H9 (cell line): ENCODE results near the gene KCTD19. TPM values are rescaled to one million over a fixed set of nuclear protein-coding genes. Genes with fewer than 3 reads are reported as not detected.

Experiments
- DNase-seq: peaks from one replicate; pipeline ENCODE4 v3.0.0-alpha.2; 2017
- H2AFZ ChIP-seq: one replicate; pipeline ENCODE4 v1.6.1; 2013; ENCODE audit warnings: mild to moderate bottlenecking, low read length, control low read depth, moderate library complexity
- H2AK5ac ChIP-seq: 2 replicates; pipeline ENCODE4 v1.6.1; 2013; ENCODE audit warnings: low read length, control low read depth, mixed read lengths; ENCODE audit not compliant: insufficient read length
- H2BK120ac ChIP-seq: one replicate; pipeline ENCODE4 v1.6.1; 2013; ENCODE audit warnings: low read depth, mild to moderate bottlenecking, low read length, control low read depth, inconsistent platforms; ENCODE audit not compliant: poor library complexity, severe bottlenecking
- H2BK12ac ChIP-seq: 2 replicates; pipeline ENCODE4 v1.6.1; 2013; ENCODE audit warnings: low read length, control low read depth, mixed read lengths, low read depth; ENCODE audit not compliant: insufficient read length
- H2BK15ac ChIP-seq: 2 replicates; pipeline ENCODE4 v1.6.1; 2013; ENCODE audit warnings: low read depth, low read length, control low read depth
- H2BK20ac ChIP-seq: one replicate; pipeline ENCODE4 v1.6.1; 2013; ENCODE audit warnings: low read depth, mild to moderate bottlenecking, low read length, control low read depth, inconsistent platforms; ENCODE audit not compliant: poor library complexity, severe bottlenecking
- H2BK5ac ChIP-seq: 2 replicates; pipeline ENCODE4 v1.6.1; 2013; ENCODE audit warnings: low read length, control low read depth, mixed read lengths; ENCODE audit not compliant: insufficient read length
- H3K14ac ChIP-seq: 2 replicates; pipeline ENCODE4 v1.6.1; 2013; ENCODE audit warnings: low read length, control low read depth; ENCODE audit not compliant: insufficient read depth
- H3K18ac ChIP-seq: 2 replicates; pipeline ENCODE4 v1.6.1; 2013; ENCODE audit warnings: low read depth, mild to moderate bottlenecking, mixed read lengths, low read length, control low read depth; ENCODE audit not compliant: insufficient read length
- H3K23ac ChIP-seq: 2 replicates; pipeline ENCODE4 v1.6.1; 2013; ENCODE audit warnings: low read length, control low read depth, mixed read lengths, low read depth; ENCODE audit not compliant: insufficient read length
- H3K23me2 ChIP-seq: 2 replicates; pipeline ENCODE4 v1.6.1; 2013; ENCODE audit warnings: low read depth, mild to moderate bottlenecking, mixed read lengths, low read length, control low read depth; ENCODE audit not compliant: insufficient read length, poor library complexity, severe bottlenecking
- H3K27ac ChIP-seq: 2 replicates; pipeline ENCODE4 v1.5.1; 2013; ENCODE audit warnings: low read length, control low read depth, mixed read lengths, low read depth; ENCODE audit not compliant: insufficient read length
- H3K27me3 ChIP-seq: 2 replicates; pipeline ENCODE4 v1.6.1; 2013; ENCODE audit warnings: low read length, control low read depth, inconsistent platforms; ENCODE audit not compliant: insufficient read depth
- H3K4ac ChIP-seq: 2 replicates; pipeline ENCODE4 v1.6.1; 2013; ENCODE audit warnings: low read depth, mild to moderate bottlenecking, control low read depth, inconsistent platforms, low read length, moderate library complexity
- H3K4me1 ChIP-seq: 2 replicates; pipeline ENCODE4 v1.6.1; 2013; ENCODE audit warnings: low read length, control low read depth, inconsistent platforms; ENCODE audit not compliant: insufficient read depth
- H3K4me2 ChIP-seq: 2 replicates; pipeline ENCODE4 v1.6.1; 2013; ENCODE audit warnings: low read length, control low read depth, mixed read lengths; ENCODE audit not compliant: insufficient read length, insufficient read depth
- H3K56ac ChIP-seq: 2 replicates; pipeline ENCODE4 v1.6.1; 2013; ENCODE audit warnings: low read depth, mild to moderate bottlenecking, mixed read lengths, low read length, control low read depth; ENCODE audit not compliant: insufficient read length
- H3K79me1 ChIP-seq: 2 replicates; pipeline ENCODE4 v1.6.1; 2013; ENCODE audit warnings: low read depth, mild to moderate bottlenecking, moderate library complexity, low read length, control low read depth, inconsistent platforms; ENCODE audit not compliant: insufficient read depth, poor library complexity, severe bottlenecking
- H3K79me2 ChIP-seq: 2 replicates; pipeline ENCODE4 v1.6.1; 2013; ENCODE audit warnings: low read length, control low read depth, inconsistent platforms; ENCODE audit not compliant: insufficient read depth
- H3K9ac ChIP-seq: 2 replicates; pipeline ENCODE4 v1.6.1; 2013; ENCODE audit warnings: low read length, control low read depth, mixed read lengths; ENCODE audit not compliant: insufficient read length; ENCODE audit errors: extremely low read depth
- H3K9me3 ChIP-seq: one replicate; pipeline ENCODE4 v1.6.1; 2013; ENCODE audit warnings: low read depth, low read length, inconsistent platforms; ENCODE audit not compliant: control insufficient read depth
- H3T11ph ChIP-seq: one replicate; pipeline ENCODE4 v1.6.1; 2013; ENCODE audit warnings: mild to moderate bottlenecking, low read length, control low read depth, inconsistent platforms
- H4K20me1 ChIP-seq: one replicate; pipeline ENCODE4 v1.6.1; 2013; ENCODE audit not compliant: control insufficient read depth, insufficient read length, insufficient read depth
- H4K5ac ChIP-seq: 2 replicates; pipeline ENCODE4 v1.6.1; 2013; ENCODE audit warnings: low read depth, mild to moderate bottlenecking, mixed read lengths, low read length, control low read depth; ENCODE audit not compliant: insufficient read length
- H4K8ac ChIP-seq: replicated peaks from 2 replicates; pipeline ENCODE4 v1.6.1; 2013; ENCODE audit warnings: low read length, control low read depth, mixed read lengths, low read depth; ENCODE audit not compliant: insufficient read length
- H4K91ac ChIP-seq: 2 replicates; pipeline ENCODE4 v1.6.1; 2013; ENCODE audit warnings: low read depth, mild to moderate bottlenecking, moderate library complexity, mixed read lengths, low read length, control low read depth; ENCODE audit not compliant: insufficient read length
- H3K27ac Mint-ChIP-seq, 3 experiments: 2 replicates in 2 of 3; 3 replicates in 1 of 3; pipeline ENCODE4 v1.8.0; 2020 to 2021; ENCODE audit warnings: mixed read lengths in 3 of 3, mild to moderate bottlenecking in 1 of 3, moderate library complexity in 1 of 3
- H3K27me3 Mint-ChIP-seq: 2 replicates; pipeline ENCODE4 v1.8.0; 2021; ENCODE audit warnings: low read depth, mild to moderate bottlenecking, moderate library complexity, mixed read lengths
- H3K36me3 Mint-ChIP-seq, 3 experiments: 2 replicates in 2 of 3; 3 replicates in 1 of 3; pipeline ENCODE4 v1.8.0; 2020 to 2021; ENCODE audit warnings: low read depth in 3 of 3, mixed read lengths in 3 of 3; ENCODE audit not compliant: insufficient read depth in 1 of 3
- H3K4me1 Mint-ChIP-seq, 2 experiments: 2 replicates each; pipeline ENCODE4 v1.8.0; 2020; ENCODE audit warnings: mixed read lengths in 2 of 2
- H3K4me3 Mint-ChIP-seq, 2 experiments: 2 replicates in 1 of 2; 3 replicates in 1 of 2; pipeline ENCODE4 v1.8.0; 2020 to 2021; ENCODE audit warnings: mild to moderate bottlenecking in 2 of 2, mixed read lengths in 2 of 2, moderate library complexity in 1 of 2
- H3K9me3 Mint-ChIP-seq, 2 experiments: 2 replicates in 1 of 2; 3 replicates in 1 of 2; pipeline ENCODE4 v1.8.0; 2020; ENCODE audit warnings: mild to moderate bottlenecking in 2 of 2, mixed read lengths in 2 of 2, moderate library complexity in 1 of 2
- WGBS: extraction: QIAGEN DNeasy Blood & Tissue Kit; methylation state at CpG from one replicate; pipeline ENCODE4 v1.1.7; 2013; ENCODE audit warnings: missing lambda C conversion rate, low lambda C conversion rate, mixed read lengths; ENCODE audit not compliant: insufficient read length; ENCODE audit errors: extremely low coverage; 5-methylcytosine and 5-hydroxymethylcytosine counted together
- total RNA-seq: library from RNA; stranded (reverse); gene quantifications from 2 replicates; pipeline ENCODE4 v1.2.1, GENCODE V29; 2021
- TF ChIP-seq, protein P1 (sequence below): fragments of 200-600 bp; sonication (generic); conservative IDR thresholded peaks from 3 replicates; pipeline ENCODE4 v1.8.0; 2021; ENCODE audit warnings: antibody characterized with exemption, mild to moderate bottlenecking

Gene KCTD19
- total RNA-seq, 1 experiment from 2014 or later: 0.13 TPM

DNA sequence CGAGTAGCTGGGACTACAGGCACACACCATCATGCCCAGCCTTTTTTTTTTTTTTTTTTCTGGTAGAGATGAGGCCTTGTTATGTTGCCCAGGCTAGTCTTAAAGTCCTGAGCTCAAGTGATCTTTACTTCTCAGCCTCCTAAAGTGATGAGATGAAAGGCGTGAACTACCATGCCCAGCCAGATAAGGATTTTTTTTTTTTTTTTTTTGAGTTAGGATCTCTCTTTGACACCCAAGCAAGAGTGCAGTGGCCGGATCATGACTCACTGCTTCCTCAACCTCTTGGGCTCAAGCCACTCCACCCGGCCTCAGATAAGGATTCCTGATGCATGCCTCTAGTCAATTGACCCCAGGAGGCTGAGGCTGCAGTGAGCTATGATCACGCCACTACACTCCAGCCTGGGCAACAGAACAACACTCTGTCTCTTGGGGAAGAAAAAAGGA is 58.4 kb downstream of the KCTD19 start:
- no peak overlapping the region for H3T11ph ChIP-seq
- no peak overlapping the region for H3K4ac ChIP-seq
- H3K4me2 ChIP-seq: no peak overlapping the region
- no peak overlapping the region for H3K56ac ChIP-seq
- H3K27ac Mint-ChIP-seq: no peak overlapping the region
- no peak overlapping the region for H4K8ac ChIP-seq
- H4K5ac ChIP-seq: no peak overlapping the region
- H3K14ac ChIP-seq: no peak overlapping the region
- no peaks in the 10 kb centered on the region for H3K79me2 ChIP-seq
- H2BK20ac ChIP-seq: no peak overlapping the region
- H3K18ac ChIP-seq: no peak overlapping the region
- no peak overlapping the region for H2BK12ac ChIP-seq
- no peaks in the 10 kb centered on the region for H3K79me1 ChIP-seq
- H2BK15ac ChIP-seq: no peak overlapping the region
- H2BK120ac ChIP-seq: no peak overlapping the region
- no peaks in the 10 kb centered on the region for H3K23me2 ChIP-seq
- TF ChIP-seq, protein P1, sequence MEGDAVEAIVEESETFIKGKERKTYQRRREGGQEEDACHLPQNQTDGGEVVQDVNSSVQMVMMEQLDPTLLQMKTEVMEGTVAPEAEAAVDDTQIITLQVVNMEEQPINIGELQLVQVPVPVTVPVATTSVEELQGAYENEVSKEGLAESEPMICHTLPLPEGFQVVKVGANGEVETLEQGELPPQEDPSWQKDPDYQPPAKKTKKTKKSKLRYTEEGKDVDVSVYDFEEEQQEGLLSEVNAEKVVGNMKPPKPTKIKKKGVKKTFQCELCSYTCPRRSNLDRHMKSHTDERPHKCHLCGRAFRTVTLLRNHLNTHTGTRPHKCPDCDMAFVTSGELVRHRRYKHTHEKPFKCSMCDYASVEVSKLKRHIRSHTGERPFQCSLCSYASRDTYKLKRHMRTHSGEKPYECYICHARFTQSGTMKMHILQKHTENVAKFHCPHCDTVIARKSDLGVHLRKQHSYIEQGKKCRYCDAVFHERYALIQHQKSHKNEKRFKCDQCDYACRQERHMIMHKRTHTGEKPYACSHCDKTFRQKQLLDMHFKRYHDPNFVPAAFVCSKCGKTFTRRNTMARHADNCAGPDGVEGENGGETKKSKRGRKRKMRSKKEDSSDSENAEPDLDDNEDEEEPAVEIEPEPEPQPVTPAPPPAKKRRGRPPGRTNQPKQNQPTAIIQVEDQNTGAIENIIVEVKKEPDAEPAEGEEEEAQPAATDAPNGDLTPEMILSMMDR: no peak
- no peaks in the 10 kb centered on the region for H3K9me3 ChIP-seq
- no peaks in the 10 kb centered on the region; a peak in 1 of 7 replicates for H3K36me3 Mint-ChIP-seq
- no peak overlapping the region for H2AK5ac ChIP-seq
- no peaks in the 10 kb centered on the region; the same call in 1 of the 2 replicates for H3K27me3 ChIP-seq
- peak; percentile 24 for DNase-seq
- H3K4me1 Mint-ChIP-seq: peaks cover 0 to 4% of the 10 kb centered on the region in 2 experiments; a peak in 1 of 4 replicates
- H4K20me1 ChIP-seq: no peaks in the 10 kb centered on the region
- no peak overlapping the region for H3K27ac ChIP-seq
- H2BK5ac ChIP-seq: no peak overlapping the region
- H3K23ac ChIP-seq: no peak overlapping the region
- H3K4me3 Mint-ChIP-seq: no peak overlapping the region
- H3K4me1 ChIP-seq: no peaks in the 10 kb centered on the region
- H4K91ac ChIP-seq: no peak overlapping the region
- H2AFZ ChIP-seq: no peak overlapping the region
- no peaks in the 10 kb centered on the region for H3K9me3 Mint-ChIP-seq
- no CpG with 5 or more reads among the region's 5 CpGs for WGBS
- peaks cover 18% of the 10 kb centered on the region for H3K27me3 Mint-ChIP-seq
- no peak overlapping the region for H3K9ac ChIP-seq
